ENCODE measurements around the gene TUBG1.

DNA sequence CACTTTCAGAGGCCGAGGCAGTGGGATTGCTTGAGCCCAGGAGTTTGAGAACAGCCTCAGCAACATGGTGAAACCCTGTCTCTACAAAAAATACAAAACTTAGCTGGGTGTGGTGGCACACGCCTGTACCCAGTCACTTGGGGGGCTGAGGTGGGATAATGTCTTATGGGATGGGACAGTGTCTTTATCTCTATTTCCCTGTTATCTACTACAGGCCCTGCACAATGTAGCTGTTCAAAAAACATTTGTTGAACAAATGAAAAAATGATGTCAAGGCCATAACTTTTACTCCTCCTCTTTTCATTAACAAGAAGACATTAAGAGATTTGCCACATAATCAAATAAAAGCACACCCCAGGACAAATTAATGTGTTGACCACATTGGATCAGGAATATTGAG lies 13.8 kb downstream of the TUBG1 start:
- TF ChIP-seq, protein P1, sequence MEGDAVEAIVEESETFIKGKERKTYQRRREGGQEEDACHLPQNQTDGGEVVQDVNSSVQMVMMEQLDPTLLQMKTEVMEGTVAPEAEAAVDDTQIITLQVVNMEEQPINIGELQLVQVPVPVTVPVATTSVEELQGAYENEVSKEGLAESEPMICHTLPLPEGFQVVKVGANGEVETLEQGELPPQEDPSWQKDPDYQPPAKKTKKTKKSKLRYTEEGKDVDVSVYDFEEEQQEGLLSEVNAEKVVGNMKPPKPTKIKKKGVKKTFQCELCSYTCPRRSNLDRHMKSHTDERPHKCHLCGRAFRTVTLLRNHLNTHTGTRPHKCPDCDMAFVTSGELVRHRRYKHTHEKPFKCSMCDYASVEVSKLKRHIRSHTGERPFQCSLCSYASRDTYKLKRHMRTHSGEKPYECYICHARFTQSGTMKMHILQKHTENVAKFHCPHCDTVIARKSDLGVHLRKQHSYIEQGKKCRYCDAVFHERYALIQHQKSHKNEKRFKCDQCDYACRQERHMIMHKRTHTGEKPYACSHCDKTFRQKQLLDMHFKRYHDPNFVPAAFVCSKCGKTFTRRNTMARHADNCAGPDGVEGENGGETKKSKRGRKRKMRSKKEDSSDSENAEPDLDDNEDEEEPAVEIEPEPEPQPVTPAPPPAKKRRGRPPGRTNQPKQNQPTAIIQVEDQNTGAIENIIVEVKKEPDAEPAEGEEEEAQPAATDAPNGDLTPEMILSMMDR (IDR thresholded peaks at IDR 0.05), result no peak
- no peak for TF ChIP-seq POLR2A (IDR thresholded peaks at IDR 0.05)
